GM12865 (cell line): ENCODE data around the gene KIF11.

Experiments
- DNase-seq: peaks from one replicate; pipeline ENCODE4 v3.0.0; 2010; ENCODE audit warnings: low read depth
- H3K4me3 ChIP-seq: 2 replicates; pipeline ENCODE4 v1.5.1; 2011; ENCODE audit warnings: mild to moderate bottlenecking, low read depth, low read length, control low read depth
- TF ChIP-seq, protein P1 (sequence below): IDR thresholded peaks from 2 replicates; pipeline ENCODE4 v1.5.1; 2011; ENCODE audit warnings: low read length, control low read depth, low read depth, inconsistent platforms; ENCODE audit not compliant: insufficient read depth; ENCODE audit errors: missing control alignments

The KIF11 gene

DNA sequence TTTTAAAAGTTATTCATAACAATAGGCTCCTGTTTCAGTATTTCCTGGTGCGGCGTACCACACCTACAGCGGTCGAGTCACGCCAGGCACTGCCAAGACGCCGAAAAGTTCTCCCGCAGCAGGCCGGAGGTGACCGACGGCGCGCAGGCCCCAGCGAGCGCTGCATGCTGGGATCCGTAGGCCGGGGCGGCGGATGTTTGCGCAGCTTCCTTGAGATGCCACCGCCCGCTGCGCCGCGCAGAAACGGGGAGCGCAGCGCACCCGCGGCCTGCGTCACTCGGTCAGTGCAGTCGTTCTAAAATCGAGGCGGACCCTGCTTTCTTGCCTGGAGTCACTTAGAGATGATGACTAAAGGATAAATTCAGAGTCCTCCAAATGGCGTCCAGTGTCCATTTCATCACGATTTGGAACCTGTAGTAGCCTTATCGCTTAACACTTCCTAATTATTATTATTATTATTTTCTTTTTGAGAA is 1.3 kb upstream of the KIF11 start:
- H3K4me3 ChIP-seq: peak overlapping the region; percentile 94
- TF ChIP-seq, protein P1, sequence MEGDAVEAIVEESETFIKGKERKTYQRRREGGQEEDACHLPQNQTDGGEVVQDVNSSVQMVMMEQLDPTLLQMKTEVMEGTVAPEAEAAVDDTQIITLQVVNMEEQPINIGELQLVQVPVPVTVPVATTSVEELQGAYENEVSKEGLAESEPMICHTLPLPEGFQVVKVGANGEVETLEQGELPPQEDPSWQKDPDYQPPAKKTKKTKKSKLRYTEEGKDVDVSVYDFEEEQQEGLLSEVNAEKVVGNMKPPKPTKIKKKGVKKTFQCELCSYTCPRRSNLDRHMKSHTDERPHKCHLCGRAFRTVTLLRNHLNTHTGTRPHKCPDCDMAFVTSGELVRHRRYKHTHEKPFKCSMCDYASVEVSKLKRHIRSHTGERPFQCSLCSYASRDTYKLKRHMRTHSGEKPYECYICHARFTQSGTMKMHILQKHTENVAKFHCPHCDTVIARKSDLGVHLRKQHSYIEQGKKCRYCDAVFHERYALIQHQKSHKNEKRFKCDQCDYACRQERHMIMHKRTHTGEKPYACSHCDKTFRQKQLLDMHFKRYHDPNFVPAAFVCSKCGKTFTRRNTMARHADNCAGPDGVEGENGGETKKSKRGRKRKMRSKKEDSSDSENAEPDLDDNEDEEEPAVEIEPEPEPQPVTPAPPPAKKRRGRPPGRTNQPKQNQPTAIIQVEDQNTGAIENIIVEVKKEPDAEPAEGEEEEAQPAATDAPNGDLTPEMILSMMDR: no peak
- peak; percentile 98 for DNase-seq

DNA sequence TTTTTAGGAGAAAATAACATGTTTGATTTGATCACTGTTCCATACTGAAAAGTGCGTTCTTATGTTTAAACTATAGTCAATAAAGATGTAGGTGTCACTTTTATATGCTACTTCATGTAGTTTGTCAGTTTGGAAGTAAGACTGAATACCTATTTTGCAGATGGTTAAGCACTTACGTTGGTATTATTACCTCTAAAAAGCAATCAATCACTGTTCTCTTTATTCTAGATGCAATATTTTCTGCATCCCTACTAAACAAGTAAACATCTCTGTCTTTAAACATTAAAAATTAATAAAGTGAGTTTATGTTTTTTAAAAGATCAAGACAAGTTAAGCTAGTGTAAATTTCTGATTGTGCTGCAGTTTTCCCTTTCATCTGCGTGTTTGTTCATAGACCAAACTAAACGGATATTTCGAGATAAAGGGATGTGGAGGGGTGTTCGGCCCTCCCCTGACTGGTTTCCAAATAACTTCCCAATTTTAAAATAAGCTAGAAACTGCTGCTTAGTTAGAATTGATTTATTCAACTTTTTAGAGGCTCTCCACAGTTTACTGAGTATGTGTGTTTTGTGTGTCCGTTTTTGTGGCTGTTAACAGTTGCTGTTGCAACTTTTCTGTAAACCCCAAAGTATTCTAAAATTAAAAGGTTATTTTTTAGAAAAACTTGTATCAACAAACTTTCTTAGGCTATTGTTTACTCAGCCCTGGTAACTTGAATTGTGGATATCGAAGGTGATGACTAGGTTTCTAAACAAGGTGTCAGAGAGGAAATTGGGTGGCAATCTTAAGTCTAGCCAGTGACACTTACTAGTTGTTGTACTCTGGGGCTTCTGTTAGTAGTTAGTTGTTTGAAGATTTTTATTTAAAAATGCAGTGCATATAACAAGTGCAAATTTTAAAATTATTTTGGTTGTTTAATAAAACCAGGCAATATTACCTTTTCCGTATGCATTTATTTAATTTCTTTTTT is 974 bp downstream of the KIF11 start:
- H3K4me3 ChIP-seq: peak overlapping the region; percentile 94
- peak; percentile 50 for DNase-seq

DNA sequence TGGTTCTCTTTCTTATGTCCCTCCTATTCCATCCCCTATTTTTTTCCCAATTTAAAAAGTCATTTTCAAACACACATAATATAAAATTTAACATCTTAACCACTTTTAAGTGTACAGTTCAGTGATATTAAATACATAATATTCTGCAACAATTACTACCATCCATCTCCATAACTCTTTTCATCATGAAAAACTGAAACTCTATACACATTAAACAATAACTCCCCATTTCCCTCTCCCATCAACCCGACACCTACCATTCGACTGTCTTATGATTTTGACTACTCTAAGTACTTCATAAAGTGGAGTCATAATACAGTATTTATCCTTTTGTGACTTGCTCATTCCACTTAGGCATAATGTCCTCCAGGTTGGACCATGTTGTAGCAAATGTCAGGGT is 2.6 kb downstream of the KIF11 start:
- TF ChIP-seq, protein P1: no peak

More for the DNA sequence above, 974 bp downstream of the KIF11 start:
- TF ChIP-seq, protein P1: no peak

DNA sequence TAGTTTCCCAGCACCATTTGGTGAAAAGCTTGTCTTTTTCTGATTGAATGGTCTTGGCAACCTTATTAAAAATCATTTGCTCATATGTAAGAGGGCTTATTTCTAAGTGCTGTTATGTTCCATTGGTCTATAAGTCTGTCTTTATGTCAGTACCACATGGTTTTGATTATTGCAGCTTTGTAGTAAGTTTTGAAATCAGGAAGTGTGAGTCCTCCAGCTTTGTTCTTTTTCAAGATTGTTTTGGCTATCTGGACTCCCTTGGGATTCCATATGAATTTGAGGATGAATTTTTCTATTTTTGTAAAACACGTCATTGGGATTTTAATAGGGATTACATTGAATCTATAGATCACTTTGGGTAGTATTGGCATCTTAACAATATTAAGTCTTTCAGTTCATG is 5.4 kb downstream of the KIF11 start:
- TF ChIP-seq, protein P1: no peak
- no peak overlapping the region for H3K4me3 ChIP-seq
- DNase-seq: no peak

More for the DNA sequence above, 2.6 kb downstream of the KIF11 start:
- no peak for DNase-seq
- H3K4me3 ChIP-seq: peak overlapping the region; percentile 94

DNA sequence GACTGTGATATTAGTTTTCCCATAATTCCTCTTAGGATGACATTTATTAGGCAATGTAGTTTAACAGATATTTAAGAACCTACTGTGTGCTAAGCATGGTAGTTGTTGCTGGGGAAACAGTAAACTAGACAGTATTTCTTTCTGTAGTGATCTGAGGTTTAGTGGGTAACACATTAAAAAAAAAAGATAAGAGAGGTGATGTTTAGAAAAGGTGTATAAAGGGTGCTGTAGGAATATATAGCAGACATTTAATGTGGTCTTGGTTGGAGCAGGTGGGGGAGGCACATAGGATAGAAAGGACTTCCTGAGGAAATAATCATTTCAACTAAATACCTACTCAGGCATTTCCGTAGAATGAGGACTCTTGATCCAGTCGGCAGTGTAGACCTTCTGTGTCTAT is 11.9 kb downstream of the KIF11 start:
- TF ChIP-seq, protein P1: no peak
- DNase-seq: no peak

DNA sequence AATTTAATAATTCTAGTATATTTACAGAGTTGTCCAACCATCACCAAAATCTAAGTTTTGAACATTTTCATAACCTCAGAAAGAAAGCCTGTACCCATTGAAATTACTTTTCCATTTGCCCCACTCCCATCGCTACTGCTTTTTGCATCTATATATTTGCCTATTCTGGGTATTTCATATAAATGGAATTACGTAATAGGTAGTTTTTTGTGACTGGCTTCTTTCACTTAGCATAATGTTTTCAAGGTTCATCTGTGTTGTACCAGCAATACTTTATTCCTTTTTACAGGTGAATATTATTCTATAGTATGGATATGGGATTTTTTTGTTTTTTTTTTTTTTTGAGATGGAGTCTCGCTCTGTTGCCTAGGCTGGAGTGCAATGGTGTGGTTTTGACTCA is 22.6 kb downstream of the KIF11 start:
- TF ChIP-seq, protein P1: no peak
- DNase-seq: no peak

More for the DNA sequence above, 11.9 kb downstream of the KIF11 start:
- H3K4me3 ChIP-seq: no peak overlapping the region

More for the DNA sequence above, 22.6 kb downstream of the KIF11 start:
- H3K4me3 ChIP-seq: no peak overlapping the region
